H1 (cell line): Measurements from ENCODE around the gene SPON2. TPM values are rescaled to one million over a fixed set of nuclear protein-coding genes. Genes with fewer than 3 reads are reported as not detected.

Experiments used
- HDAC2 ChIP-seq, 2 experiments: fragments of 300-600 bp in 1 of 2; sonication (generic) in 1 of 2; IDR thresholded peaks; 2 replicates each; pipeline ENCODE4 v1.6.1; 2011 to 2012; ENCODE audit warnings: low read depth in 2 of 2, low read length in 2 of 2, mild to moderate bottlenecking in 2 of 2, moderate library complexity in 2 of 2, borderline replicate concordance in 1 of 2, inconsistent platforms in 1 of 2
- RNF2 ChIP-seq: fragments of 200-900, 300-1000 bp; sonication (generic); IDR thresholded peaks from 2 replicates; pipeline ENCODE4 v1.7.1; 2016; ENCODE audit warnings: borderline replicate concordance, low read depth, mild to moderate bottlenecking, antibody characterized with exemption, low read length; ENCODE audit not compliant: poor library complexity, severe bottlenecking; ENCODE audit errors: missing control alignments
- polyA plus RNA-seq, 7 experiments: library from polyadenylated mRNA; depleted of rRNA in 3 of 7; stranded (reverse) in 5 of 7; unstranded in 2 of 7; fragments of >200 nt in 5 of 7; fragments of 200-250 nt in 2 of 7; gene quantifications; 1 replicate in 5 of 7; 2 replicates in 1 of 7; 4 replicates in 1 of 7; pipeline versions ENCODE4 v1.2.1 to v1.2.3, GENCODE V29; 2011 to 2013; ENCODE audit warnings: missing spikeins in 2 of 7, mixed read lengths in 2 of 7
- total RNA-seq: library from RNA; stranded (reverse); fragmentation: NEBNext Ultra II Directional; extraction: Animal tissue kit (Norgen Biotek cat#: 25700); gene quantifications from 2 replicates; pipeline ENCODE4 v1.2.1, GENCODE V29; 2021
- TF ChIP-seq, protein P1 (sequence below): fragments of 300-600 bp; sonication (generic); IDR thresholded peaks from 2 replicates; pipeline ENCODE4 v1.7.1; 2012; ENCODE audit warnings: low read length, moderate library complexity, mild to moderate bottlenecking, inconsistent platforms; ENCODE audit not compliant: insufficient replicate concordance
- TF ChIP-seq, protein P2 (sequence below): IDR thresholded peaks from 2 replicates; pipeline ENCODE4 v1.6.1; 2012; ENCODE audit warnings: inconsistent platforms

The SPON2 gene
- total and polyA plus RNA-seq, 2 of the 8 experiments (the other 6 are each of a cell fraction or from before 2014, with no cell fraction given) = 2.8 to 3.2 TPM

DNA sequence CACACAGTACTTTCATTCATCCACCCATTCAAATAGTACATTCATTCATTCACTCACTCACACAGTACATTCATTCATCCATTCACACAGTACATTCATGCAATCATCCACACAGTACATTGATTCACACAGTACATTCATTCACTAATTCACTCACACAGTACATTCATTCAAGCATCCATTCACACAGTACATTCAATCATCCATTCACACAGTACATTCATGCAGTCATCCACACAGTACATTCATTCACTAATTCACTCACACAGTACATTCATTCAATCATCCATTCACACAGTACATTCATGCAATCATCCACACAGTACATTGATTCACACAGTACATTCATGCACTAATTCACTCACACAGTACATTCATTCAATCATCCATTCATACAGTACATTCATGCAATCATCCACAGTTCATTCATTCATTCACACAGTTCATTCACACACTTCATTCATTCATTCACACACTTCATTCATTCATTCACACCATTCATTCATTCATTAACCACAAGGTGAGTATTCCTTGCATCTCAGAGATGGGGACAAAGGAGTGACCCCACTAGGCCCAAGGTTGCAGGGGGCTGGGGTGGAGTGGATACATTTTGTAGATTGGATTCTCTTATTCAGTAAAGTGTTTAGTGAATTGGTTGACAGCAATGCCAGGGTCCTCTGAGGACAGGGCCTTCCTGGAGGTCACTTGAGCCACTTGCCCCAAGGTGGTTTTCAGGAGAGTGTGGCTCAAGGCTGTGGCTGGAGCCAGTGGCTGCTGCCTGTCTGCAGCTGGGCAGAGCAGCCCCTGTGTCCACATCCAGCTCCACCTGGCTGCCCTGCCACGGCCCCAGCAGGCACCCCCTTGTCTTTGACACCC, 4.3 kb upstream of the SPON2 start (continued):
- TF ChIP-seq, protein P1, sequence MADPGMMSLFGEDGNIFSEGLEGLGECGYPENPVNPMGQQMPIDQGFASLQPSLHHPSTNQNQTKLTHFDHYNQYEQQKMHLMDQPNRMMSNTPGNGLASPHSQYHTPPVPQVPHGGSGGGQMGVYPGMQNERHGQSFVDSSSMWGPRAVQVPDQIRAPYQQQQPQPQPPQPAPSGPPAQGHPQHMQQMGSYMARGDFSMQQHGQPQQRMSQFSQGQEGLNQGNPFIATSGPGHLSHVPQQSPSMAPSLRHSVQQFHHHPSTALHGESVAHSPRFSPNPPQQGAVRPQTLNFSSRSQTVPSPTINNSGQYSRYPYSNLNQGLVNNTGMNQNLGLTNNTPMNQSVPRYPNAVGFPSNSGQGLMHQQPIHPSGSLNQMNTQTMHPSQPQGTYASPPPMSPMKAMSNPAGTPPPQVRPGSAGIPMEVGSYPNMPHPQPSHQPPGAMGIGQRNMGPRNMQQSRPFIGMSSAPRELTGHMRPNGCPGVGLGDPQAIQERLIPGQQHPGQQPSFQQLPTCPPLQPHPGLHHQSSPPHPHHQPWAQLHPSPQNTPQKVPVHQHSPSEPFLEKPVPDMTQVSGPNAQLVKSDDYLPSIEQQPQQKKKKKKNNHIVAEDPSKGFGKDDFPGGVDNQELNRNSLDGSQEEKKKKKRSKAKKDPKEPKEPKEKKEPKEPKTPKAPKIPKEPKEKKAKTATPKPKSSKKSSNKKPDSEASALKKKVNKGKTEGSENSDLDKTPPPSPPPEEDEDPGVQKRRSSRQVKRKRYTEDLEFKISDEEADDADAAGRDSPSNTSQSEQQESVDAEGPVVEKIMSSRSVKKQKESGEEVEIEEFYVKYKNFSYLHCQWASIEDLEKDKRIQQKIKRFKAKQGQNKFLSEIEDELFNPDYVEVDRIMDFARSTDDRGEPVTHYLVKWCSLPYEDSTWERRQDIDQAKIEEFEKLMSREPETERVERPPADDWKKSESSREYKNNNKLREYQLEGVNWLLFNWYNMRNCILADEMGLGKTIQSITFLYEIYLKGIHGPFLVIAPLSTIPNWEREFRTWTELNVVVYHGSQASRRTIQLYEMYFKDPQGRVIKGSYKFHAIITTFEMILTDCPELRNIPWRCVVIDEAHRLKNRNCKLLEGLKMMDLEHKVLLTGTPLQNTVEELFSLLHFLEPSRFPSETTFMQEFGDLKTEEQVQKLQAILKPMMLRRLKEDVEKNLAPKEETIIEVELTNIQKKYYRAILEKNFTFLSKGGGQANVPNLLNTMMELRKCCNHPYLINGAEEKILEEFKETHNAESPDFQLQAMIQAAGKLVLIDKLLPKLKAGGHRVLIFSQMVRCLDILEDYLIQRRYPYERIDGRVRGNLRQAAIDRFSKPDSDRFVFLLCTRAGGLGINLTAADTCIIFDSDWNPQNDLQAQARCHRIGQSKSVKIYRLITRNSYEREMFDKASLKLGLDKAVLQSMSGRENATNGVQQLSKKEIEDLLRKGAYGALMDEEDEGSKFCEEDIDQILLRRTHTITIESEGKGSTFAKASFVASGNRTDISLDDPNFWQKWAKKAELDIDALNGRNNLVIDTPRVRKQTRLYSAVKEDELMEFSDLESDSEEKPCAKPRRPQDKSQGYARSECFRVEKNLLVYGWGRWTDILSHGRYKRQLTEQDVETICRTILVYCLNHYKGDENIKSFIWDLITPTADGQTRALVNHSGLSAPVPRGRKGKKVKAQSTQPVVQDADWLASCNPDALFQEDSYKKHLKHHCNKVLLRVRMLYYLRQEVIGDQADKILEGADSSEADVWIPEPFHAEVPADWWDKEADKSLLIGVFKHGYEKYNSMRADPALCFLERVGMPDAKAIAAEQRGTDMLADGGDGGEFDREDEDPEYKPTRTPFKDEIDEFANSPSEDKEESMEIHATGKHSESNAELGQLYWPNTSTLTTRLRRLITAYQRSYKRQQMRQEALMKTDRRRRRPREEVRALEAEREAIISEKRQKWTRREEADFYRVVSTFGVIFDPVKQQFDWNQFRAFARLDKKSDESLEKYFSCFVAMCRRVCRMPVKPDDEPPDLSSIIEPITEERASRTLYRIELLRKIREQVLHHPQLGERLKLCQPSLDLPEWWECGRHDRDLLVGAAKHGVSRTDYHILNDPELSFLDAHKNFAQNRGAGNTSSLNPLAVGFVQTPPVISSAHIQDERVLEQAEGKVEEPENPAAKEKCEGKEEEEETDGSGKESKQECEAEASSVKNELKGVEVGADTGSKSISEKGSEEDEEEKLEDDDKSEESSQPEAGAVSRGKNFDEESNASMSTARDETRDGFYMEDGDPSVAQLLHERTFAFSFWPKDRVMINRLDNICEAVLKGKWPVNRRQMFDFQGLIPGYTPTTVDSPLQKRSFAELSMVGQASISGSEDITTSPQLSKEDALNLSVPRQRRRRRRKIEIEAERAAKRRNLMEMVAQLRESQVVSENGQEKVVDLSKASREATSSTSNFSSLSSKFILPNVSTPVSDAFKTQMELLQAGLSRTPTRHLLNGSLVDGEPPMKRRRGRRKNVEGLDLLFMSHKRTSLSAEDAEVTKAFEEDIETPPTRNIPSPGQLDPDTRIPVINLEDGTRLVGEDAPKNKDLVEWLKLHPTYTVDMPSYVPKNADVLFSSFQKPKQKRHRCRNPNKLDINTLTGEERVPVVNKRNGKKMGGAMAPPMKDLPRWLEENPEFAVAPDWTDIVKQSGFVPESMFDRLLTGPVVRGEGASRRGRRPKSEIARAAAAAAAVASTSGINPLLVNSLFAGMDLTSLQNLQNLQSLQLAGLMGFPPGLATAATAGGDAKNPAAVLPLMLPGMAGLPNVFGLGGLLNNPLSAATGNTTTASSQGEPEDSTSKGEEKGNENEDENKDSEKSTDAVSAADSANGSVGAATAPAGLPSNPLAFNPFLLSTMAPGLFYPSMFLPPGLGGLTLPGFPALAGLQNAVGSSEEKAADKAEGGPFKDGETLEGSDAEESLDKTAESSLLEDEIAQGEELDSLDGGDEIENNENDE = no peak
- TF ChIP-seq HDAC2 (IDR thresholded peaks at IDR 0.05; ENCODE audit: borderline replicate concordance in 1 of 2, low read depth in 2 of 2, low read length in 2 of 2) (no peak), RNF2 (no peak)
- TF ChIP-seq, protein P2, sequence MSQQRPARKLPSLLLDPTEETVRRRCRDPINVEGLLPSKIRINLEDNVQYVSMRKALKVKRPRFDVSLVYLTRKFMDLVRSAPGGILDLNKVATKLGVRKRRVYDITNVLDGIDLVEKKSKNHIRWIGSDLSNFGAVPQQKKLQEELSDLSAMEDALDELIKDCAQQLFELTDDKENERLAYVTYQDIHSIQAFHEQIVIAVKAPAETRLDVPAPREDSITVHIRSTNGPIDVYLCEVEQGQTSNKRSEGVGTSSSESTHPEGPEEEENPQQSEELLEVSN = no peak
- TF ChIP-seq, all 59 proteins: peak for 0
